Neural progenitor cell (in vitro differentiated cells): ENCODE measurements around the gene NTMT1. TPM values are rescaled to one million over a fixed set of nuclear protein-coding genes. Genes with fewer than 3 reads are reported as not detected.

Source experiments
- DNase-seq: peaks from one replicate; pipeline ENCODE4 v3.0.0-alpha.2; 2016; ENCODE audit warnings: low spot score
- H2AFZ ChIP-seq: fragments of 200-600 bp; sonication (generic); replicated peaks from 2 replicates; pipeline ENCODE4 v1.6.1; 2016; ENCODE audit warnings: antibody characterized with exemption
- H3F3A ChIP-seq: fragments of 200-600 bp; sonication (generic); 2 replicates; pipeline ENCODE4 v1.6.1; 2016; ENCODE audit warnings: antibody characterized with exemption, low read depth
- H3K27ac ChIP-seq: fragments of 200-600 bp; sonication (generic); 2 replicates; pipeline ENCODE4 v1.5.1; 2016; ENCODE audit warnings: mild to moderate bottlenecking
- H3K27me3 ChIP-seq: fragments of 200-600 bp; sonication (generic); 2 replicates; pipeline ENCODE4 v1.6.1; 2016; ENCODE audit warnings: mild to moderate bottlenecking, moderate library complexity
- H3K36me3 ChIP-seq: fragments of 200-600 bp; sonication (generic); 2 replicates; pipeline ENCODE4 v1.5.1; 2016
- H3K4me1 ChIP-seq: fragments of 200-600 bp; sonication (generic); 2 replicates; pipeline ENCODE4 v1.6.1; 2016; ENCODE audit warnings: mixed run types
- H3K4me2 ChIP-seq: fragments of 200-600 bp; sonication (generic); 2 replicates; pipeline ENCODE4 v1.6.1; 2016
- H3K4me3 ChIP-seq: fragments of 200-600 bp; sonication (generic); 2 replicates; pipeline ENCODE4 v1.5.1; 2016
- H3K79me2 ChIP-seq: fragments of 200-600 bp; sonication (generic); 2 replicates; pipeline ENCODE4 v1.6.1; 2016; ENCODE audit warnings: low read depth
- H3K9ac ChIP-seq: fragments of 200-600 bp; sonication (generic); 2 replicates; pipeline ENCODE4 v1.6.1; 2016
- H3K9me3 ChIP-seq: fragments of 200-600 bp; sonication (generic); 2 replicates; pipeline ENCODE4 v1.5.1; 2016; ENCODE audit warnings: low read depth
- H4K20me1 ChIP-seq: fragments of 200-600 bp; sonication (generic); 2 replicates; pipeline ENCODE4 v1.6.1; 2016; ENCODE audit warnings: low read depth
- H3K27ac Mint-ChIP-seq: 3 replicates; pipeline ENCODE4 v1.8.0; 2021; ENCODE audit warnings: mixed read lengths
- H3K27me3 Mint-ChIP-seq: 2 replicates; pipeline ENCODE4 v1.8.0; 2022; ENCODE audit warnings: low read depth, mild to moderate bottlenecking, inconsistent platforms, moderate library complexity, mixed read lengths; ENCODE audit not compliant: insufficient read depth
- H3K36me3 Mint-ChIP-seq: 3 replicates; pipeline ENCODE4 v1.8.0; 2021; ENCODE audit warnings: mixed read lengths
- H3K4me1 Mint-ChIP-seq: 3 replicates; pipeline ENCODE4 v1.8.0; 2021; ENCODE audit warnings: mixed read lengths
- H3K4me3 Mint-ChIP-seq: 3 replicates; pipeline ENCODE4 v1.8.0; 2021; ENCODE audit warnings: mild to moderate bottlenecking, moderate library complexity, mixed read lengths
- H3K9me3 Mint-ChIP-seq: 3 replicates; pipeline ENCODE4 v1.8.0; 2020; ENCODE audit warnings: mixed read lengths
- EZH2 ChIP-seq: fragments of 200-600 bp; sonication (generic); IDR thresholded peaks from 2 replicates; pipeline ENCODE4 v1.6.1; 2017; ENCODE audit warnings: antibody characterized with exemption, mild to moderate bottlenecking, moderate library complexity
- EZH2phosphoT487 ChIP-seq: fragments of 200-600 bp; sonication (generic); IDR thresholded peaks from 2 replicates; pipeline ENCODE4 v1.6.1; 2017; ENCODE audit warnings: antibody characterized with exemption
- total RNA-seq: library from RNA; depleted of rRNA; stranded (reverse); fragments of >200 nt; gene quantifications from 2 replicates; pipeline ENCODE4 v1.2.3, GENCODE V29; 2015; ENCODE audit warnings: low replicate concordance
- TF ChIP-seq, protein P1 (sequence below): fragments of 200-600 bp; sonication (generic); IDR thresholded peaks from 2 replicates; pipeline ENCODE4 v1.5.1; 2017; ENCODE audit warnings: antibody characterized with exemption, mild to moderate bottlenecking

NTMT1 gene
- total RNA-seq, 1 donor from 2014 or later = 22.2 TPM

DNA sequence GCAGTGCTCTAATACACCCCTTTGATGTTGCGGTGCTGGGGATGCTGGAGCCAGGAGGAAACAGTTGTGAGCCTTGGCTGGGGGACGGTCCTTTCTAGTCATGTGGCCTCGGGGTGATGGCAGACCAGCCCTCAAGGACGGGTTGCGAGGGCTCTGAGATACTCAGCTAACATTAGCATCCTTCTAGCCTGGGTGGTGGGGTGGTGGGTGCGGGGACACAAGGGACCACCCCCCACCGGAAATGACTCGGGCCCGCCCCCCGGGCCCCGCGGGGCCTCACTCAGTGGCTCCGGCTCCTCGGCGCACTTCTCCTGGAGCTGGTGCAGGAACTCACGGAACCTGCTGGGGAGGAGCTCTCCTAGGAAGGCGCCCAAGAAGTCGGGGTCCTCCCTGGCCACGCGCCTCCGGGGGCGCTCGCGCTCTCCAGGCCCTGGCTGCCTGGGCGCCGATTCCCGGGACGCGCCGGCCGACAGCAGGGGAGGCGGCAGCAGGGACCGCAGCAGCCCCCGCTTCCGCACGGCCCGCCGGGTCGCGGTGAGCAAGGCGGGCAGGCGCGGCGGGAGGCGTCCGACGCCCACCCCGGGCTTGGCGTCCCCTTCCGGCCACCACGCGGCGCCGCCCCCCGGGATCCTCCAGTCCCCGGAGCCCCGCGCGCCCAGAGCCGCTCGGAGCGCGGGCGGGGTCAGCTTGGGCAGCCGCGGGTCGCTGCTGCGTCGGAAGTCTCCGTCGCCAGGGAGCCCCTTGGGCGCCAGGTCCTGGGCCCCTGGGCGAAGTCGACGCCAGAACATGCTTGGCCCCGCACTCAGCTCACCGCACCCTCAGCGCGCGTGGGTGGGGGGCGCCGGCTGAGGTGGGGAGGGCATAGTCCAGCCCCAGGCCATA, 5.9 kb upstream of the NTMT1 start:
- peaks cover 2% of the 10 kb centered on the region for H3K9me3 Mint-ChIP-seq
- peaks cover 44% of the 10 kb centered on the region for H3K27me3 ChIP-seq
- no peaks in the 10 kb centered on the region for H3K36me3 Mint-ChIP-seq
- peak overlapping the region; percentile 79 for H3K4me2 ChIP-seq
- H3K27ac Mint-ChIP-seq = no peak overlapping the region
- peak; percentile 64 for TF ChIP-seq EZH2
- TF ChIP-seq, protein P1, sequence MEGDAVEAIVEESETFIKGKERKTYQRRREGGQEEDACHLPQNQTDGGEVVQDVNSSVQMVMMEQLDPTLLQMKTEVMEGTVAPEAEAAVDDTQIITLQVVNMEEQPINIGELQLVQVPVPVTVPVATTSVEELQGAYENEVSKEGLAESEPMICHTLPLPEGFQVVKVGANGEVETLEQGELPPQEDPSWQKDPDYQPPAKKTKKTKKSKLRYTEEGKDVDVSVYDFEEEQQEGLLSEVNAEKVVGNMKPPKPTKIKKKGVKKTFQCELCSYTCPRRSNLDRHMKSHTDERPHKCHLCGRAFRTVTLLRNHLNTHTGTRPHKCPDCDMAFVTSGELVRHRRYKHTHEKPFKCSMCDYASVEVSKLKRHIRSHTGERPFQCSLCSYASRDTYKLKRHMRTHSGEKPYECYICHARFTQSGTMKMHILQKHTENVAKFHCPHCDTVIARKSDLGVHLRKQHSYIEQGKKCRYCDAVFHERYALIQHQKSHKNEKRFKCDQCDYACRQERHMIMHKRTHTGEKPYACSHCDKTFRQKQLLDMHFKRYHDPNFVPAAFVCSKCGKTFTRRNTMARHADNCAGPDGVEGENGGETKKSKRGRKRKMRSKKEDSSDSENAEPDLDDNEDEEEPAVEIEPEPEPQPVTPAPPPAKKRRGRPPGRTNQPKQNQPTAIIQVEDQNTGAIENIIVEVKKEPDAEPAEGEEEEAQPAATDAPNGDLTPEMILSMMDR = peak; percentile 48
- peak; percentile 20 for TF ChIP-seq EZH2phosphoT487
- peaks cover 8% of the 10 kb centered on the region for H3K4me1 ChIP-seq
- H3K4me3 ChIP-seq = peak overlapping the region; percentile 51
- no peaks in the 10 kb centered on the region for H4K20me1 ChIP-seq
- no peak overlapping the region for H3K9ac ChIP-seq
- H3K79me2 ChIP-seq = no peaks in the 10 kb centered on the region
- H3K27ac ChIP-seq = no peak overlapping the region
- H3F3A ChIP-seq = peaks cover 17% of the 10 kb centered on the region
- peak; percentile 72 for DNase-seq
- H3K4me1 Mint-ChIP-seq = peaks cover 25% of the 10 kb centered on the region
- H3K36me3 ChIP-seq = no peaks in the 10 kb centered on the region
- H3K4me3 Mint-ChIP-seq = peak overlapping the region; percentile 67
- H3K9me3 ChIP-seq = no peaks in the 10 kb centered on the region
- peaks cover 22% of the 10 kb centered on the region for H3K27me3 Mint-ChIP-seq
- peak overlapping the region; percentile 66 for H2AFZ ChIP-seq

GRCh38 chr9:129620669-129621295, 5.2 kb upstream of the NTMT1 start, which contains the start of gene C9orf50:
C9orf50 (minus strand) TSS chr9:129621101; CDS start chr9:129620574, 527 bp downstream.
- H3K4me1 ChIP-seq = peaks cover 8% of the 10 kb centered on the region
- H3K36me3 Mint-ChIP-seq = no peaks in the 10 kb centered on the region
- H3K9me3 ChIP-seq = no peaks in the 10 kb centered on the region
- H3K27me3 Mint-ChIP-seq = peaks cover 22% of the 10 kb centered on the region
- H4K20me1 ChIP-seq = no peaks in the 10 kb centered on the region
- TF ChIP-seq, protein P1 = no peak
- peak; percentile 65 for TF ChIP-seq EZH2phosphoT487
- peaks cover 2% of the 10 kb centered on the region for H3K9me3 Mint-ChIP-seq
- peaks cover 29% of the 10 kb centered on the region for H3K4me1 Mint-ChIP-seq
- no peaks in the 10 kb centered on the region for H3K79me2 ChIP-seq
- H3K9ac ChIP-seq = no peak within 1 kb of the TSS
- peak within 1 kb of the TSS; percentile 79 for H3K4me2 ChIP-seq
- H3K27me3 ChIP-seq = peaks cover 44% of the 10 kb centered on the region
- peak within 1 kb of the TSS; percentile 66 for H2AFZ ChIP-seq
- no peaks in the 10 kb centered on the region for H3K36me3 ChIP-seq
- peak within 1 kb of the TSS; percentile 51 for H3K4me3 ChIP-seq
- peaks cover 17% of the 10 kb centered on the region for H3F3A ChIP-seq
- H3K4me3 Mint-ChIP-seq = peak within 1 kb of the TSS; percentile 81
- no peak within 1 kb of the TSS for H3K27ac ChIP-seq
- DNase-seq = no peak
- no peak within 1 kb of the TSS for H3K27ac Mint-ChIP-seq

- peaks cover 1% of the 10 kb centered on the region for H3K9me3 Mint-ChIP-seq
- no peak overlapping the region for H3K9ac ChIP-seq
- no peak overlapping the region for H2AFZ ChIP-seq
- no peak overlapping the region for H3K27ac ChIP-seq
- no peaks in the 10 kb centered on the region for H3K36me3 ChIP-seq
- no peak for DNase-seq
- peaks cover 19% of the 10 kb centered on the region for H3K4me1 ChIP-seq
- peaks cover 1% of the 10 kb centered on the region for H3K36me3 Mint-ChIP-seq
- no peak overlapping the region for H3K4me2 ChIP-seq
- H3K27ac Mint-ChIP-seq = no peak overlapping the region
- peaks cover 38% of the 10 kb centered on the region for H3K27me3 ChIP-seq
- peaks cover 24% of the 10 kb centered on the region for H3K79me2 ChIP-seq
- peak overlapping the region; percentile 13 for H3K4me3 Mint-ChIP-seq
- H3F3A ChIP-seq = peaks cover 17% of the 10 kb centered on the region
- peaks cover 23% of the 10 kb centered on the region for H4K20me1 ChIP-seq
- H3K4me1 Mint-ChIP-seq = peaks cover 46% of the 10 kb centered on the region
- H3K27me3 Mint-ChIP-seq = peaks cover 20% of the 10 kb centered on the region
- no peaks in the 10 kb centered on the region for H3K9me3 ChIP-seq
- no peak overlapping the region for H3K4me3 ChIP-seq
- TF ChIP-seq EZH2phosphoT487 (no peak), EZH2 (no peak)
- TF ChIP-seq, protein P1 = no peak
These were observed 2.6 kb upstream of the NTMT1 start for GRCh38 chr9:129623331-129623730.
